Neural crest cell (in vitro differentiated cells): Measurements from ENCODE around the gene ARHGAP4. TPM values are rescaled to one million over a fixed set of nuclear protein-coding genes. Genes with fewer than 3 reads are reported as not detected.

Experiments used
- DNase-seq: peaks from one replicate; pipeline ENCODE4 v3.0.0; 2021; ENCODE audit warnings: low read depth, mixed read lengths, low spot score
- H3K27ac Mint-ChIP-seq: one replicate; pipeline ENCODE4 v1.8.0; 2021; ENCODE audit warnings: mild to moderate bottlenecking, mixed read lengths; ENCODE audit not compliant: unreplicated experiment
- H3K27me3 Mint-ChIP-seq: 2 replicates; pipeline ENCODE4 v1.8.0; 2021; ENCODE audit warnings: low read depth, mild to moderate bottlenecking, mixed read lengths
- H3K36me3 Mint-ChIP-seq: 2 replicates; pipeline ENCODE4 v1.8.0; 2021; ENCODE audit warnings: low read depth, mild to moderate bottlenecking, mixed read lengths
- H3K4me1 Mint-ChIP-seq: 2 replicates; pipeline ENCODE4 v1.8.0; 2021; ENCODE audit warnings: mixed read lengths
- H3K4me3 Mint-ChIP-seq: one replicate; pipeline ENCODE4 v1.8.0; 2021; ENCODE audit warnings: mild to moderate bottlenecking, mixed read lengths
- H3K9me3 Mint-ChIP-seq: 2 replicates; pipeline ENCODE4 v1.8.0; 2021; ENCODE audit warnings: mixed read lengths
- total RNA-seq: library from RNA; stranded (reverse); gene quantifications from 2 replicates; pipeline ENCODE4 v1.2.1, GENCODE V29; 2021
- TF ChIP-seq, protein P1 (sequence below): fragments of 200-600 bp; sonication (generic); conservative IDR thresholded peaks from 2 replicates; pipeline ENCODE4 v1.5.0; 2021; ENCODE audit warnings: antibody characterized with exemption, mild to moderate bottlenecking

The ARHGAP4 gene
- total RNA-seq, 1 donor from 2014 or later: 10.7 TPM

DNA sequence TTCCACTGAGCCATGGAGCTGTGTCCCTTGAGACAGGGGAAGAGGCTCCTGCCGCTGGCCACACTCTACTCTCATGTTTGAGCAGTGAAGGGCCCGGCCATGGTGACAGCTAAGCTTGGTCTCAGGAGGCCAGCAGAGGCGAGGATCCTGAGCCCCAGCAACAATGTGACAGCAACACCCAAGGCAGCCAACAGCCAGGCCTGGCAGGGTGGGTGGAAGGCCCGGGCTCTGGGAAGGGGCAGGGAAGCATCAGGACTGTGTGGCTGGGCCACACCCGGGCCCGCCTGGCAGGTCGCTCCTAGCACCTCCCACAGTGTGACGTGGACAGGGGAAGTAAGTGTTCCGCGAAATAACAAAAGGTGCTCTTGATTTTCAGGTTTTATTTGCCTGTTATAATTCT, 64.9 kb downstream of the ARHGAP4 start:
- no peak for DNase-seq
- Mint-ChIP-seq H3K9me3 (no peaks in the 10 kb centered on the region), H3K27ac (no peak overlapping the region), H3K36me3 (peaks cover 5% of the 10 kb centered on the region), H3K4me1 (no peaks in the 10 kb centered on the region), H3K27me3 (no peaks in the 10 kb centered on the region), H3K4me3 (no peak overlapping the region)
- TF ChIP-seq, protein P1, sequence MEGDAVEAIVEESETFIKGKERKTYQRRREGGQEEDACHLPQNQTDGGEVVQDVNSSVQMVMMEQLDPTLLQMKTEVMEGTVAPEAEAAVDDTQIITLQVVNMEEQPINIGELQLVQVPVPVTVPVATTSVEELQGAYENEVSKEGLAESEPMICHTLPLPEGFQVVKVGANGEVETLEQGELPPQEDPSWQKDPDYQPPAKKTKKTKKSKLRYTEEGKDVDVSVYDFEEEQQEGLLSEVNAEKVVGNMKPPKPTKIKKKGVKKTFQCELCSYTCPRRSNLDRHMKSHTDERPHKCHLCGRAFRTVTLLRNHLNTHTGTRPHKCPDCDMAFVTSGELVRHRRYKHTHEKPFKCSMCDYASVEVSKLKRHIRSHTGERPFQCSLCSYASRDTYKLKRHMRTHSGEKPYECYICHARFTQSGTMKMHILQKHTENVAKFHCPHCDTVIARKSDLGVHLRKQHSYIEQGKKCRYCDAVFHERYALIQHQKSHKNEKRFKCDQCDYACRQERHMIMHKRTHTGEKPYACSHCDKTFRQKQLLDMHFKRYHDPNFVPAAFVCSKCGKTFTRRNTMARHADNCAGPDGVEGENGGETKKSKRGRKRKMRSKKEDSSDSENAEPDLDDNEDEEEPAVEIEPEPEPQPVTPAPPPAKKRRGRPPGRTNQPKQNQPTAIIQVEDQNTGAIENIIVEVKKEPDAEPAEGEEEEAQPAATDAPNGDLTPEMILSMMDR: no peak

Other genes starting within 250 kb of the ARHGAP4 start
- 123 and 125 TPM in 2 replicates for gene SLC6A8, start 238.3 kb downstream of the ARHGAP4 start, total RNA-seq
- gene BCAP31, start 201.9 kb downstream of the ARHGAP4 start, total RNA-seq: 117 and 118 TPM in 2 replicates
- gene ABCD1, start 201.4 kb downstream of the ARHGAP4 start, total RNA-seq: 6.0 and 6.6 TPM in 2 replicates
- 15.7 and 16.2 TPM in 2 replicates for gene PLXNB3, start 162.0 kb downstream of the ARHGAP4 start, total RNA-seq
- gene SRPK3, start 145.2 kb downstream of the ARHGAP4 start, total RNA-seq: 0.14 and 0.30 TPM in 2 replicates
- gene IDH3G, start 131.9 kb downstream of the ARHGAP4 start, total RNA-seq: 50.2 and 52.6 TPM in 2 replicates
- gene SSR4, start 131.6 kb downstream of the ARHGAP4 start, total RNA-seq: 183 and 187 TPM in 2 replicates
- gene PDZD4, start 95.7 kb downstream of the ARHGAP4 start, total RNA-seq: 48.8 and 52.5 TPM in 2 replicates
- 133 and 137 TPM in 2 replicates for gene L1CAM, start 40.1 kb downstream of the ARHGAP4 start, total RNA-seq
- not detected in 2 replicates for gene AVPR2, start 21.6 kb downstream of the ARHGAP4 start, total RNA-seq
- 116 and 124 TPM in 2 replicates for gene NAA10, start 8.8 kb upstream of the ARHGAP4 start, total RNA-seq
- gene RENBP, start 18.4 kb upstream of the ARHGAP4 start, total RNA-seq: 11.4 and 11.8 TPM in 2 replicates
- 168 and 173 TPM in 2 replicates for gene HCFC1, start 45.6 kb upstream of the ARHGAP4 start, total RNA-seq
- gene TMEM187, start 46.5 kb upstream of the ARHGAP4 start, total RNA-seq: 8.0 and 14.0 TPM in 2 replicates
- gene IRAK1, start 93.6 kb upstream of the ARHGAP4 start, total RNA-seq: 119 and 127 TPM in 2 replicates
- 49.1 and 51.0 TPM in 2 replicates for gene MECP2, start 171.5 kb upstream of the ARHGAP4 start, total RNA-seq
- gene OPN1LW, start 218.0 kb upstream of the ARHGAP4 start, total RNA-seq: not detected in 2 replicates